Measurements from ENCODE around the gene DNM3.

DNM3 gene

DNA sequence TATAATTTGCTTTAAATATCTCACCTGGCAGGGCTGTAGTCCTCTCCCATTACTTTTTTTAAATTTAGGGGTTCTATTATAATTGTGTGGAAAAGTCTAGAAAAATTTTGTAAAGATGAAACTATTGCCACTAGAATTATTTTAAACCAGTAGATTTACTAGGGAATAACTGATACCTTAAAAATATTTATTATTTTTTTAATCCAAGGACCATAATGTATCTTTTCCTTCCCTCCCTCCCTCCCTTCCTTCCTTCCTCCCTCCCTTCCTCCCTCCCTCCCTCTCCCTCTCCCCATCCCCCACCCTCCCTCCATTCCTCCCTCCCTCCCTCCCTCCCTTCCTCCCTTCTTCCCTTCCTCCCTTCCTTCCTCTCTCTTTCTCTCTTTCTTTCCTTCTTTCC, 90.5 kb downstream of the DNM3 start:
- no peak for DNase-seq (ENCODE audit: low spot score)
- no peak for TF ChIP-seq CTCF (IDR thresholded peaks at IDR 0.05; ENCODE audit: borderline replicate concordance, control extremely low read depth, extremely low read depth, insufficient read depth, missing control alignments)
- in situ Hi-C loops (cut with MboI; ENCODE audit: low sequenced_read_pairs, unreplicated experiment) = no loop called here

DNA sequence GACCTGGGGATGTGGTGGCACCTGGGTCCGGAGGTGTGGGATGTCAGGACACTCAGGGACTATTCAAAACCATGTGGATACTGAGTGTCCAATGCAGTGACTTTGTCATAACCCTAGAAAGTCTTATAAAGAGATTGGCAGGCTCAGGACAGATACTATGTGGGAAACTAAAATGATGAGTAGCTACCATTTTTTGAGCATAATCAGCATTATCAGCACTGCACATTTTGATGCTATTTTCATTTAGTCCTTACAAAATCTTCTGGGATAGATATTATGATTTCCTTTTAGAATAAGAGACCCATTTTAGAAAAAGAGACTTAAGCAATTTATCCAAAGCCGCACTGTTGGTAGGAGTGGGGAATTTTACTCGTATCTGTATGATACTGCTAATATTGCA, 93.4 kb downstream of the DNM3 start:
- no peak for TF ChIP-seq CTCF (IDR thresholded peaks at IDR 0.05; ENCODE audit: borderline replicate concordance, control extremely low read depth, extremely low read depth, insufficient read depth, missing control alignments)
- DNase-seq (ENCODE audit: low spot score) = no peak
- in situ Hi-C loops (cut with MboI; ENCODE audit: low sequenced_read_pairs, unreplicated experiment) = no loop called here

- in situ Hi-C loops (cut with MboI; ENCODE audit: low sequenced_read_pairs, unreplicated experiment) = no loop called here
- TF ChIP-seq CTCF (IDR thresholded peaks at IDR 0.05; ENCODE audit: borderline replicate concordance, control extremely low read depth, extremely low read depth, insufficient read depth, missing control alignments) = no peak
- no peak for DNase-seq (ENCODE audit: low spot score)
These were observed 93.8 kb downstream of the DNM3 start for GRCh38 chr1:171935086-171935485.

GRCh38 chr1:171935664-171936063, 94.4 kb downstream of the DNM3 start:
- no peak for TF ChIP-seq CTCF (IDR thresholded peaks at IDR 0.05; ENCODE audit: borderline replicate concordance, control extremely low read depth, extremely low read depth, insufficient read depth, missing control alignments)
- DNase-seq (ENCODE audit: low spot score) = no peak
- in situ Hi-C loops (cut with MboI; ENCODE audit: low sequenced_read_pairs, unreplicated experiment) = no loop called here

- no peak for TF ChIP-seq CTCF (IDR thresholded peaks at IDR 0.05; ENCODE audit: borderline replicate concordance, control extremely low read depth, extremely low read depth, insufficient read depth, missing control alignments)
- in situ Hi-C loops (cut with MboI; ENCODE audit: low sequenced_read_pairs, unreplicated experiment) = no loop called here
- no peak for DNase-seq (ENCODE audit: low spot score)
These were observed 96.6 kb downstream of the DNM3 start for GRCh38 chr1:171937938-171938337.

DNA sequence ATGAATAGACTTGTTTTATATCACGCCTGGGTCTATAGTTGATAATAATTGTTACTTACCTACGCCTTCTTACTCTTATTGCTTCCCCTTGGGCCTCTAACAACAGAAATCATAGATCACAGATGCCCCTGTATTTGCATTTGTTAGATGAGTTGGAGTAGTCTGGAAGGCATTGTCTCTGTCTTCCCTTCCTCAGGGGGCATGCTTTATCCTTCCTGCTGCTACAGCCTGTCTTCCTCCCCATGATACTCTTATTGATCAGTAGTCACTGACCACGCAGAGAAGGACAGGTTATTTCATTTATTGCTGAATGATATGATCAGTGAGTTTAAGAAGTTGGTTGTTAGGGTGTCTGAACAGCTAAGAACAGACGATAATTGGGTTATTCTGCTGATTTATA, 98.4 kb downstream of the DNM3 start:
- DNase-seq (ENCODE audit: low spot score) = no peak
- TF ChIP-seq CTCF (IDR thresholded peaks at IDR 0.05; ENCODE audit: borderline replicate concordance, control extremely low read depth, extremely low read depth, insufficient read depth, missing control alignments) = no peak
- in situ Hi-C loops (cut with MboI; ENCODE audit: low sequenced_read_pairs, unreplicated experiment) = no loop called here

DNA sequence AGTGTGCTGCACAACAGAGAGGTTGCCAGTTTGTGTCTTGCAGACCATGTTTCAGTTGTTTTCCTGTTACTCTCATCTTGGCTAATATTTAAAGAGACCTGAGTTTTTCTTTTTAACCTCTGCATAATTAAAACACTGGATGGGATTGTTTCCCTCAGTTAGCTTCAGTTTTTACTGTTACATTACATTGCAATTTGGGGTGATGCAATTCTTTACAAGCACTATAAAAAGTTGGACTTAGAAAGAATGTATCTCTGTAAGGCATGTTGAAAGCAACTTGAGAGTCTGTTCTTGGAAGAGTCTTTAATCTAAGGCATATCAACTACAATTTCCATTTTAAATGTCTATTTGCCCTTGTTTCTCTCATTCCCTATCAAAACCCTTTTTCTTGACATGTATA, 99.1 kb downstream of the DNM3 start:
- DNase-seq (ENCODE audit: low spot score) = no peak
- TF ChIP-seq CTCF (IDR thresholded peaks at IDR 0.05; ENCODE audit: borderline replicate concordance, control extremely low read depth, extremely low read depth, insufficient read depth, missing control alignments) = no peak
- in situ Hi-C loops (cut with MboI; ENCODE audit: low sequenced_read_pairs, unreplicated experiment) = no loop called here

Measured in GM13976 (cell line).